Measurements from ENCODE around the gene SPTBN1. TPM values are rescaled to one million over a fixed set of nuclear protein-coding genes. Genes with fewer than 3 reads are reported as not detected.

Gene SPTBN1
- polyA plus RNA-seq, 4 donors: 27.1 to 195 (median 51.1) TPM

DNA sequence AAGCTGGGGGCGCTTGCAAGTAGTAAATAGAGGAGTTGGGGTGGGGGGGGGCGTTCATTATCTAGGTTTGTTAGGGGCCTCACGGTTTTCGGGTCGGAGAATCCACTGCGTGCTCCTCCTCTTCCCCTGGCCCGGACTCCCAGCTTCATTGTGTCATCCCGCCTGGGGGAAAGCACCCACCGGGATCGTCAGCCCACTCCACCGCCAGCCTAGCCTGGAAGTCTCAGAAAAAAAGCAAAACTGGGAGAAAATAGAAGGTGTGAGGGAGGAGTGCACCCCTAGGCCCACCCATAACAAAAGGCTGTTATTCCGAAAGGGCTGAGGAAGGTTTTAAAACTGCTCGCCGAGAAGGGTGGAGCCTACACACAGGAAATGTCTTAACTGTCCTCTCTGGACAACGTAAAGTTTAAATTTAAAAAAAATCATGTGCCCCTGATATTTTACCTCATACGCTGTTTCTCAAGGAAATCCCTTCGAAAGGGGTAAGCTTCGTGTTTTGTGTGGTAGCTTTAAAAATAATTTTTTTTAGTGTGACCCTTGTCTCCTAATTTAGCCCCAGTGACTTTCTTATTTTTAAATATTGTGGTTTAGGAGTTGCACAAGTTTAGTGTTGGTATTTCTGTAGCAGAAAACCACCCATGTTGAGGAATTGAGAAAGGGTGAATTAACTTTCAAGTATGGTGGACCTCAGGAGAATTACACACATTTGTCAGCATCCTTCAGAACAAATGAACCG lies 104.2 kb downstream of the SPTBN1 start:
- DNase-seq (peak; percentile 60 to 76), FAIRE-seq (no peak)
- WGBS, 3 donors: 0 to 3% (median 1%) methylated on average over 19 of the region's 19 CpGs

DNA sequence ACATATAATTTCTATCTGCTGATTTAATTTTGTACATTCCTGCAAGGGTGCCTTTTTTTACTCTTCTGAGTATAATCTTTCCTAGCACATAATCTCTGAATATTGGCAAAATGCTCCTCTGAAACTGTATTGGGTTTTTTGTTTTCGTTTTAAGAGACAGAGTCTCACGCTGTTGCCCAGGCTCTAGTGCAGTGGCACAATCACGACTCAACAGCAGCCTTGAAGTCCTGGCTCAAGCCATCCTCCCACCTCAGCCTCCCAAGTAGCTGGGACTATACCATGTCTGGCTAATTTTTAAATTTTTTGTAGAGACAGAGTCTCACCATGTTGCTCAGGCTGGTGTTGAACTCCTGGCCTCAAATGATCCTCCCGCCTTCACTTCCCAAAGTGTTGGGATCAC lies 104.9 kb downstream of the SPTBN1 start:
- Histone ChIP-seq H3K4me3 (ENCODE audit: low read depth in 1 of 3, low read length in 3 of 3) (peak overlapping the region; percentile 19 to 88 (median 85)), H3K27me3 (ENCODE audit: control insufficient read depth in 3 of 3, insufficient read depth in 3 of 3, low read length in 3 of 3) (no peaks in the 10 kb centered on the region), H3K9me3 (ENCODE audit: control insufficient read depth in 2 of 2, insufficient read depth in 1 of 2, low read depth in 1 of 2, low read length in 1 of 2) (no peaks in the 10 kb centered on the region), H3K4me1 (ENCODE audit: control insufficient read depth in 3 of 3, insufficient read depth in 2 of 3, low read depth in 1 of 3, low read length in 2 of 3) (peaks cover 6 to 35% (median 18%) of the 10 kb centered on the region in 3 donors), H3K36me3 (ENCODE audit: control insufficient read depth in 3 of 3, insufficient read depth in 2 of 3, low read depth in 1 of 3, low read length in 3 of 3) (peaks cover 0 to 3% (median 0%) of the 10 kb centered on the region in 3 donors), H3K27ac (ENCODE audit: low read depth in 1 of 3, low read length in 2 of 3) (peak overlapping the region in 2 of 3 donors; percentile 63 to 96)
- 19 to 34% (median 25%) methylated on average over 4 of the region's 4 CpGs for WGBS, 3 donors
- DNase-seq (no peak), FAIRE-seq (no peak)

More for the DNA sequence above, 104.2 kb downstream of the SPTBN1 start:
- Histone ChIP-seq H3K4me1 (ENCODE audit: control insufficient read depth in 3 of 3, insufficient read depth in 2 of 3, low read depth in 1 of 3, low read length in 2 of 3) (peaks cover 11 to 41% (median 18%) of the 10 kb centered on the region in 3 donors), H3K9me3 (ENCODE audit: control insufficient read depth in 2 of 2, insufficient read depth in 1 of 2, low read depth in 1 of 2, low read length in 1 of 2) (no peaks in the 10 kb centered on the region), H3K27ac (ENCODE audit: low read depth in 1 of 3, low read length in 2 of 3) (peak overlapping the region; percentile 90 to 96 (median 96)), H3K27me3 (ENCODE audit: control insufficient read depth in 3 of 3, insufficient read depth in 3 of 3, low read length in 3 of 3) (no peaks in the 10 kb centered on the region), H3K4me3 (ENCODE audit: low read depth in 1 of 3, low read length in 3 of 3) (peak overlapping the region; percentile 85 to 98 (median 88)), H3K36me3 (ENCODE audit: control insufficient read depth in 3 of 3, insufficient read depth in 2 of 3, low read depth in 1 of 3, low read length in 3 of 3) (peaks cover 0 to 3% (median 0%) of the 10 kb centered on the region in 3 donors)

DNA sequence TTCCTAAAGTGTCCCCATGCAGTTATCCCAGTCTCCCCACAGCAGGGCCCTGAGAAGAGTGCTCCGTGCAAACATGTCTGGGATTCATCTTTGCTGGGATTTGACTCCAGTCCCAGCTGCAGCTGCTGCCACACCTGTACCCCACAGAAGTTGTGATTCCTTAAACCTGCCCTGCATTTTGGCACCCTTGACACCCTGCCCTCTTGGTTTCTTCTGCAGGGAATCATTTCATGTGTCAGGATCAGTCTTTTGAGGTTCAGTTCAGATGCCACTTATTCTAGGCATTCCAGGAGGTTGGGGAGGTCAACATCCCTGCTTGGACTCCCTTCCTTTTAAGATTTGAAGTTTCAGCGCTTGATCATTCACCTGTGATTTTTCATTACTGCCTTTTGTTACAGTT lies 108.3 kb downstream of the SPTBN1 start:
- Histone ChIP-seq H3K9me3 (ENCODE audit: control insufficient read depth in 2 of 2, insufficient read depth in 1 of 2, low read depth in 1 of 2, low read length in 1 of 2) (no peaks in the 10 kb centered on the region), H3K4me3 (ENCODE audit: low read depth in 1 of 3, low read length in 3 of 3) (no peak overlapping the region), H3K4me1 (ENCODE audit: control insufficient read depth in 3 of 3, insufficient read depth in 2 of 3, low read depth in 1 of 3, low read length in 2 of 3) (peaks cover 7 to 35% (median 11%) of the 10 kb centered on the region in 3 donors), H3K36me3 (ENCODE audit: control insufficient read depth in 3 of 3, insufficient read depth in 2 of 3, low read depth in 1 of 3, low read length in 3 of 3) (peaks cover 0 to 13% (median 0%) of the 10 kb centered on the region in 3 donors), H3K27ac (ENCODE audit: low read depth in 1 of 3, low read length in 2 of 3) (peak overlapping the region in 2 of 3 donors; percentile 14 to 29), H3K27me3 (ENCODE audit: control insufficient read depth in 3 of 3, insufficient read depth in 3 of 3, low read length in 3 of 3) (no peaks in the 10 kb centered on the region)
- 40 to 80% (median 73%) methylated on average over 2 of the region's 2 CpGs for WGBS, 3 donors
- FAIRE-seq: no peak
- no peak for DNase-seq

- H3K27ac ChIP-seq (ENCODE audit: low read depth in 1 of 3, low read length in 2 of 3): no peak overlapping the region
- DNase-seq (no peak), FAIRE-seq (no peak)
- no peak overlapping the region for H3K4me3 ChIP-seq (ENCODE audit: low read depth in 1 of 3, low read length in 3 of 3)
- no peaks in the 10 kb centered on the region for H3K9me3 ChIP-seq (ENCODE audit: control insufficient read depth in 2 of 2, insufficient read depth in 1 of 2, low read depth in 1 of 2, low read length in 1 of 2)
- peaks cover 0 to 13% (median 0%) of the 10 kb centered on the region in 3 donors for H3K36me3 ChIP-seq (ENCODE audit: control insufficient read depth in 3 of 3, insufficient read depth in 2 of 3, low read depth in 1 of 3, low read length in 3 of 3)
- H3K27me3 ChIP-seq (ENCODE audit: control insufficient read depth in 3 of 3, insufficient read depth in 3 of 3, low read length in 3 of 3): no peaks in the 10 kb centered on the region
- H3K4me1 ChIP-seq (ENCODE audit: control insufficient read depth in 3 of 3, insufficient read depth in 2 of 3, low read depth in 1 of 3, low read length in 2 of 3): peaks cover 17 to 46% (median 22%) of the 10 kb centered on the region in 3 donors
Measured at GRCh38 chr2:54565551-54565950, 109.4 kb downstream of the SPTBN1 start.

- WGBS, 3 donors: 16 to 68% (median 26%) methylated on average over 1 of the region's 1 CpG
- no peak for FAIRE-seq
Measured at GRCh38 chr2:54566896-54567295, 110.8 kb downstream of the SPTBN1 start.

DNA sequence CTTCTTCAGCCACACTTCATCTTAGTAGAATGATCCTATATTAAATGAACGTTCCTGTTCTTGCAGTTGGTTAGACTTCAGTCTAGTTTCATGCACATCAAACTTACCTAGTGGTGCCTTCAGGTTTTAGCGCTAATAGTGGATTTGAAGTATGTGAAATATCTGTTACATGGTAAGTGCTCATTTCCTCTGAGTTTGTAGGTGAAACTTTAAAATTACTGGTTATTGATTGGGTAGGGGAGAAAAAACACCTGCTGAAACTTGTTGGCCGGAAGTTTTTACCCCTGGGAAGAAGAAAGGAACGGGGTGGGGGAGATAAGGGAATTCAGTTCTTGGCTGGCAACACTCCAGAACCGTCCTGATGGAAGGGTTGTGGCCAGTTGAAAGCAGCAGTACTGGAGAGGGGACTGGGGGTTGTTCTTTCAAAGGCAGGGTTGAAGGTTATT lies 112.8 kb downstream of the SPTBN1 start:
- 4 to 21% (median 8%) methylated on average over 5 of the region's 5 CpGs for WGBS, 3 donors
- peaks cover 0 to 13% (median 0%) of the 10 kb centered on the region in 3 donors for H3K36me3 ChIP-seq (ENCODE audit: control insufficient read depth in 3 of 3, insufficient read depth in 2 of 3, low read depth in 1 of 3, low read length in 3 of 3)
- H3K27me3 ChIP-seq (ENCODE audit: control insufficient read depth in 3 of 3, insufficient read depth in 3 of 3, low read length in 3 of 3): no peaks in the 10 kb centered on the region
- DNase-seq (peak; percentile 84 to 87), FAIRE-seq (no peak)
- peak overlapping the region in 1 of 3 donors; percentile 9 for H3K4me3 ChIP-seq (ENCODE audit: low read depth in 1 of 3, low read length in 3 of 3)
- H3K27ac ChIP-seq (ENCODE audit: low read depth in 1 of 3, low read length in 2 of 3): peak overlapping the region; percentile 72 to 99 (median 86)
- peaks cover 22 to 67% (median 42%) of the 10 kb centered on the region in 3 donors for H3K4me1 ChIP-seq (ENCODE audit: control insufficient read depth in 3 of 3, insufficient read depth in 2 of 3, low read depth in 1 of 3, low read length in 2 of 3)
- H3K9me3 ChIP-seq (ENCODE audit: control insufficient read depth in 2 of 2, insufficient read depth in 1 of 2, low read depth in 1 of 2, low read length in 1 of 2): no peaks in the 10 kb centered on the region

More at GRCh38 chr2:54566896-54567295, 110.8 kb downstream of the SPTBN1 start:
- DNase-seq: peak in 1 of 2 donors; percentile 67
- Histone ChIP-seq H3K27ac (ENCODE audit: low read depth in 1 of 3, low read length in 2 of 3) (peak overlapping the region in 2 of 3 donors; percentile 9 to 15), H3K4me3 (ENCODE audit: low read depth in 1 of 3, low read length in 3 of 3) (no peak overlapping the region), H3K4me1 (ENCODE audit: control insufficient read depth in 3 of 3, insufficient read depth in 2 of 3, low read depth in 1 of 3, low read length in 2 of 3) (peaks cover 20 to 54% (median 30%) of the 10 kb centered on the region in 3 donors), H3K36me3 (ENCODE audit: control insufficient read depth in 3 of 3, insufficient read depth in 2 of 3, low read depth in 1 of 3, low read length in 3 of 3) (peaks cover 0 to 13% (median 0%) of the 10 kb centered on the region in 3 donors), H3K27me3 (ENCODE audit: control insufficient read depth in 3 of 3, insufficient read depth in 3 of 3, low read length in 3 of 3) (no peaks in the 10 kb centered on the region), H3K9me3 (ENCODE audit: control insufficient read depth in 2 of 2, insufficient read depth in 1 of 2, low read depth in 1 of 2, low read length in 1 of 2) (no peaks in the 10 kb centered on the region)

GRCh38 chr2:54569745-54570301 lies 113.7 kb downstream of the SPTBN1 start:
- H3K4me1 ChIP-seq (ENCODE audit: control insufficient read depth in 3 of 3, insufficient read depth in 2 of 3, low read depth in 1 of 3, low read length in 2 of 3): peaks cover 23 to 67% (median 45%) of the 10 kb centered on the region in 3 donors
- no peaks in the 10 kb centered on the region for H3K27me3 ChIP-seq (ENCODE audit: control insufficient read depth in 3 of 3, insufficient read depth in 3 of 3, low read length in 3 of 3)
- DNase-seq: peak in 1 of 2 donors; percentile 67
- H3K36me3 ChIP-seq (ENCODE audit: control insufficient read depth in 3 of 3, insufficient read depth in 2 of 3, low read depth in 1 of 3, low read length in 3 of 3): peaks cover 0 to 10% (median 0%) of the 10 kb centered on the region in 3 donors
- peak overlapping the region; percentile 75 to 99 (median 89) for H3K27ac ChIP-seq (ENCODE audit: low read depth in 1 of 3, low read length in 2 of 3)
- no peak overlapping the region for H3K4me3 ChIP-seq (ENCODE audit: low read depth in 1 of 3, low read length in 3 of 3)
- no peaks in the 10 kb centered on the region for H3K9me3 ChIP-seq (ENCODE audit: control insufficient read depth in 2 of 2, insufficient read depth in 1 of 2, low read depth in 1 of 2, low read length in 1 of 2)
- WGBS, 3 donors: 80 to 84% (median 82%) methylated on average over 3 of the region's 3 CpGs
- no peak for FAIRE-seq

DNA sequence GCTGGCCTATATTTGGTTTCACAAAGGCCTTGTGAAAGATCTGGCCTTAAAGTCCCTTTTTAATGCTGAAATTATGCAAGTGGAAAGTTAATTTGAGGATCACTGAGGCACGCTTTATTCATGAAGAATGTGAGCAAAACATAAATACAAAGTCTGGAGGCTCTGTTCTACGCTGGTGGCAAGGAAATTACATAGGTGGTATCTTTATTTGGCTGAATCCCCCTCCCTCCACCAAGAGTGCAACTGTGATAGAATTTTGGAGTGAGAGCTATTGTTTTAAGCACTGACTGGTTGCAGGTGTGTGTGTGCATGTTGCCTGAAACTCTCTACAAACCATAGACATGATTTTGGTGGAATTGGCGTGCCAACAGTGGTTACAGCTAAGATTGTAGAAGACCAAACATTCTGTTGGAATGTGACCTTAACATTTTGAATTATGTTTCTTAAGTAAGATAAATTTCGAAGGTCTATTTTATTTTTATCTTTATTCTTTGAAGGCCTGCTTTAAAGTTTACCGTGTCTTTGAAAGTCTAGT lies 114.3 kb downstream of the SPTBN1 start:
- WGBS, 3 donors: 59 to 63% (median 62%) methylated on average over 5 of the region's 5 CpGs
- no peaks in the 10 kb centered on the region for H3K27me3 ChIP-seq (ENCODE audit: control insufficient read depth in 3 of 3, insufficient read depth in 3 of 3, low read length in 3 of 3)
- peaks cover 0 to 10% (median 0%) of the 10 kb centered on the region in 3 donors for H3K36me3 ChIP-seq (ENCODE audit: control insufficient read depth in 3 of 3, insufficient read depth in 2 of 3, low read depth in 1 of 3, low read length in 3 of 3)
- DNase-seq (no peak), FAIRE-seq (no peak)
- H3K4me3 ChIP-seq (ENCODE audit: low read depth in 1 of 3, low read length in 3 of 3): no peak overlapping the region
- H3K9me3 ChIP-seq (ENCODE audit: control insufficient read depth in 2 of 2, insufficient read depth in 1 of 2, low read depth in 1 of 2, low read length in 1 of 2): no peaks in the 10 kb centered on the region
- H3K4me1 ChIP-seq (ENCODE audit: control insufficient read depth in 3 of 3, insufficient read depth in 2 of 3, low read depth in 1 of 3, low read length in 2 of 3): peaks cover 19 to 67% (median 49%) of the 10 kb centered on the region in 3 donors
- peak overlapping the region; percentile 75 to 99 (median 89) for H3K27ac ChIP-seq (ENCODE audit: low read depth in 1 of 3, low read length in 2 of 3)

Data from small intestine (tissue), 7 donors.